Measurements from ENCODE around the gene PSG4.
"Not testable (repeated sequence)": the region's sequence is repeated elsewhere in the genome, so short reads cannot be mapped to it uniquely, and the experiment has no call there.

Gene PSG4

DNA sequence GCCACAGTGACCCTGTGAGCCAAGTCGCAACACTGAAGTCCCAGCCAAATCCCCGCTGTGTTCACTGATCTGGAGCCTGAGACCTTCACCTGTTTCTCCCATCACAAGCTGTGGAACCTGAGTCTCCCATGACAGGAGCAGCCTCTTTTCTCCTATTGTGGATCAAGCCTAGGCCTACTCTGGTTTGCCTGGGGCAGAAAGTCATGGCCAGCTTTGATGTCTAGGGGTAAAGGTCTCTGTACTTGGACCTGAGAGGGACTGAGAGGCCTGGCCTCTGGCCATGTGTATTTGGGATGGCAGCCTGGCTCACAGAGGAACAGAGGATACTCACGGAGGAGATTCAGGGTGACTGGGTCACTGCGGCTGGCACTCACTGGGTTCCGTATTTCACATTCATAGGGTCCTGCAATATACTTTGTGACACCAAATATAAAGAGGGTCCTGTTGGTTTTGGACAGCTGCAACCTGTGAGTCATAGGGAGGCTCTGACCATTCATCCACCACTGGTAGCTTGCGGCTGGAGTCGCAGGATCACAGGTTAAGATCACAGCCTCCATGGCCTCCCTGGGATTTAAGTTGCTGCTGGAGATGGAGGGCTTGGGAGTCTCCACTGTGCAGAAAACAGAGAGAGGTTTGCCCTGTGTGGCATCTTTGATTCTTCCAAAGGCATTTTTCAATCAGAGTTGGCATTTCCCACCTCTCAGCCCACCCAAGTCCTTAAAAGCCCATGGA is 7.6 kb downstream of the PSG4 start:
- DNase-seq = not testable (repeated sequence)

DNA sequence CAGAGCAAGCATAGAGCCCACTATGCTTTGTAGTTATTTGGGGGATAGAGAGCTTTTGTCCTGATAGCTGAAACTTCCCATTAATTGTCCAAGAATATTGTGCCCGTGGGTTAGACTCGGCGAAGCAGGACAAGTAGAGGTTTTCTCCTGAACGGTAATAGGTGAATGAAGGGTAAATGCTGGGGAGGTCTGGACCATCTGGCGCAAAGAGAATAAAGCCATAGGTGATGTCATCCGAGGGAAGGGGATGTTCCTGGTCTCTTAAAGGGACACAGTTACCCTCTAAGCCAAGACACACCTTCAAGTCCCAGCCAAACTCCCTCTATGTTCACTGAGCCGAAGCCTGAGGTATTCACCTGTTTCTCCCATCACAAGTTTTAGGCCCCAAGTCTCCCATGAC is 11.0 kb downstream of the PSG4 start:
- not testable (repeated sequence) for DNase-seq

DNA sequence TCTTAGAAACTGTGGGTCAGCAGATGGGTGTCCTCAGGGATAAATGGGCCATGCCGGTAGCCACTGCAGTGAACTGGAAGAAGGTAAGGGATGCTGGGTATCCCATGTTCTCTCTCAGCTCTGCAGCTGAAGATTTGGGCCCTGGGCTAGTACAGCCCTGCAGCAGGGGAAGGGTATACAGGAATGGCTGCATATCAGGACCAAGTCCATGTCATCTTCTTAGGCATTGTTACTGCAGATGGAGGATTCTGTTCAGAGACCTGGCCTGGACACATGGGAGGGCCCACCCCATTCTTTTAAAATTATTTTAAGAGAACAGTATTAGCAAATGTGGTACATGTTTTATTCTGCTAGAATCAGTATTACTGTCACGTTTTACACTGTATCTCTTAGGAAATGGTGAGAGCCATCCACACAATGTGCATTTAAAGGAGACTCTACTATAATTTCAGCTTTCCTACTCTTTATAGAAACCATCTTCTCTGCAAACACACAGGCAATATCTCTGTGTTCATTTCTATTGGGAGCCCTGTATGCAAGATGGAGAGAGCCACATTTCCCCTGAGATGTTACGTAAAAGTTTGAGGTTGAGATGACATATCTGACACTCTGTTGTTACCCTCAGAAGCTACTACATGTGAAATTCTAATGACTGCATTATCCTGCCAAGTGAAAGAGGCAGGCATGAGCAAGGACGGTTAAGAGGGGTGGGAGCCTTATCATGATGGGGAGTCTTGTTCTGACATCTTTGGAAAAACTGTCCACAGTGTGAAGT is 12.9 kb downstream of the PSG4 start:
- not testable (repeated sequence) for DNase-seq

DNA sequence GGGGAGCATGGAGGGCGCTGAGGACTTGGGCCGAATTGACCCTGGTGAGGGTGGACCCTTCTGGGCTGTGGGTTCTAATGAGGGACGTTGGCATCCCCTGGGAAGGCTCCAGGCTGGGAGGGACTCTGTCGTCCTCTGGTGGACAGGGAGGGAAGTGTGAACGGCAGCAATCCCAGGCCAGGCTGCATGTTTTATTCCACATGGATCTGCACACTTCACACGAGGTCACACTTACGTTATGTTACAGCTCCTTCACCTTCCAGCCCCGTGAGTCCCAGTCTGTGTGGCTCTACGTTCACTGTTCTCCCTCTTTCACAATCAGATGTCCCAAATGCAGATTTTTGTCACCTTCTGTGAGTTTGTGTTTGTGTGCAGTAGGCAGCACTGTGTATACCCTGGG is 17.3 kb downstream of the PSG4 start:
- DNase-seq = not testable (repeated sequence)

DNA sequence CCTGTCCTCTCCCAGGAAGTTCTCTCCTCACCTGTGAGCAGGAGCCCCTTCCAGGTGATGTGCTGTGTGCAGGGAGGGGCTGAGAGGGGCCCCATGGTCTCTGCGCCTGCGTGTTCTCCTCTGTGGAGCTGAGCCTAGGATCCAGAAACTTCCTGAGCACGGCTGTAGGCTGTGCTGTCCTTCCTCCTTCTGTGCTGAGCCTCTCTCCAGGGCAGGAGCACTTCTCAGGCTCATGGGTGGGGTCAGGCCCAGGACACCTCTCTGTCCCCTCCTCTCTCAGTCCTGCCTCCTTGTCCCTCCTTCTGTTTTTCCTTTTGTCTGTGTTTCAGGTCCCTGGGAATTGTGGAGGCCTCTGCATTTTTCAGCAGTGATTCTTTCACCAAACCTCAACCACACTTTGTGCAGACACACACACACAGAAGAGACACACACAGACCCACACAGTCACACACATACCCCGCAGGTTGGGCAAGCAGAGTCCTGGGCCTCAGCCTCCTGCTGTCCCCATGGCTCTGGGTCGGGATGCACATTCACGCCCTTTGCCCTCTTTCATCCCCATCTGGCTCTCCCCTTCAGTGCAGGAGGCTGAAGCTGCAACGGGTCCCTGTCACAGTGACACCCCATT is 19.0 kb downstream of the PSG4 start, which contains the start of gene PSG5:
TSS of gene PSG5 (minus strand) at position 226 of the 625 bp plus-strand sequence. CDS start at position 95, 131 bp downstream.
- DNase-seq = peak; percentile 36

DNA sequence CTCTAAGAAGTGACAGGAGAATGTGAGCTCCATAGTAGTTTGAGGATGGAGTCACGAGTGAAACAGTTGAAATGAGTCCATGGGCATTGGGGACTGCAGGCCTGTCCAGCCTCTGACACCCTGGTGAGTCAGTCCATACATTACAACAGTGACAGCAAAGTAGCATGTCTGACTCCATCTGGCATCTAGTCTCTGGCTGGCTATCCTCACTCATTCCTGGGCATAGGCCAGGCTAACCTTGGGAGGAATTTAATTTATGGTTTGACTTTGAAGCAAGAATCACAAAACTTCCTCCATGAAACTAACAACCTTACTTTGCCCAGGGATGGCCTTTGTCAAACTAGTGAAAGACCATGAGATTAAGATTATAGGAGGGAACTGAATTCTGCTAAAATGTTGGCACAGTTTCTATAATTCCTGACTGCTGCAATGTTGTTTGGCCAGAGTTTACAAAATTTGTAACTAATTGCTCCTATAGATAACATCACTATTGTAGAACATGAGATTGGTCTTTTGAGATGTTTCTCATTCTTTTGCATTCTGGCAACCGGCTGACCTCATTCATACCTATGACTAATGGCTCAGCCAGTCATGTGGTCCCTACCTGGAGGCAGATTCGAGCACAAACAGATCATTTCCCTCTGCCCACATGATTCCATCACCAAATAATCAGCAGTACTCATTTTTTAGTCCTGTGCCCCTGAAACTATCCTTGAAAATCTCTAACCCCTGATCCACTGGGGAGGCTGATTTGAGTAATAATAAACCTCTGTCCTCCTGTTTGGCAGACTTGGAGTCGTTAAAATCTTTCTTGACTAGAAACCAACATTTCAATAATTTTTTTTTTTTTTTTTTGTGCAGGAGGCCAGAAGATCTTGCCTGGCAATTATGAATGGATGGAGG is 23.3 kb downstream of the PSG4 start:
- peak; percentile 94 for DNase-seq

DNA sequence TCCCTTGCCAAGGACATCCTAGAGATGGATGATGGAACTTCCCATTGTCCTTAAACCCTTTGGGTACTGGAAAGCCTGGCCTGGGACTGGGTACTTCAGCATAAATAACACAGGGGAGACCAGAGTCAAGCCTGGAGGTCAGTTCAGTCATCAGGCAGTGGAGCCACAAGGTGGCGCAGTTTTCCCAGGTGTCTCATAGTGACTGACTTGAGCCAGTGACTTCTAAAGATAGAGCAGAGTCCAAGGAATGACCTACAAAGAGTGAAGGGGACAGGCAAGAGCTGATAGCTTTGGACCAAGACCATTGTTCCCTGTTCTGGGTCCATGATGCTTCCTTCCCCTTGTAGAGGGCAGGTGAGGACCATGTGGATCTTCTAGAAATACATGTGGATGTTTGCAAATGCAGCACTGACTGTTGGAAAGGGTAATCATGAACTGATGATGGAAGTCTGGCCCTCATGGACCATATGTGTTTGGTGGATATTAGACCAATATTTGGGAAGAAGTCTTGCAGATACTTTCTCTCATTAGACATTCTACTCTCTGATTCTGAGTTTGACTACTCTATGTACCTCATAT is 25.8 kb downstream of the PSG4 start:
- not testable (repeated sequence) for DNase-seq

DNA sequence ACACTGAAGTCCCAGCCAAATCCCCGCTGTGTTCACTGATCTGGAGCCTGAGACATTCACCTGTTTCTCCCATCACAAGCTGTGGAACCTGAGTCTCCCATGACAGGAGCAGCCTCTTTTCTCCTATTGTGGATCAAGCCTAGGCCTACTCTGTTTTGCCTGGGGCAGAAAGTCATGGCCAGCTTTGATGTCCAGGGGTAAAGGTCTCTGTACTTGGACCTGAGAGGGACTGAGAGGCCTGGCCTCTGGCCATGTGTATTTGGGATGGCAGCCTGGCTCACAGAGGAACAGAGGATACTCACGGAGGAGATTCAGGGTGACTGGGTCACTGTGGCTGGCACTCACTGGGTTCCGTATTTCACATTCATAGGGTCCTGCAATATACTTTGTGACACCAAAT is 26.9 kb downstream of the PSG4 start:
- not testable (repeated sequence) for DNase-seq

DNA sequence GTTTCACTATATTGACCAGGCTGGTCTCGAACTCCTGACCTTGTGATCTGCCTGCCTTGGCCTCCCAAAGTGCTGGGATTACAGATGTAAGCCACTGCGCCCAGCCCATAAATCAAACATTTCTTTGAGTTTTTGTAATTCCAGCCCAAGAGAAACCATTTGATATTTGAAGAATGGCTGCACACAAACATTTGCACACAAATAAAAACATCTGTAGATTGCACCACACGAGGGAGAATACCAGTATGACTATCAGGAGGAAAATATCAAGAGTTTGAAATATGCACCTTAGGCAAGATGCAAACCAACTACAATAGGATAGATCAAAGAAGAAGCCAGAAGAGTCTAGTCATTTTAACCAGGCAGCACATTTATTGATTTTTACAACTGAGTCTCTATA is 39.5 kb downstream of the PSG4 start:
- not testable (repeated sequence) for DNase-seq

DNA sequence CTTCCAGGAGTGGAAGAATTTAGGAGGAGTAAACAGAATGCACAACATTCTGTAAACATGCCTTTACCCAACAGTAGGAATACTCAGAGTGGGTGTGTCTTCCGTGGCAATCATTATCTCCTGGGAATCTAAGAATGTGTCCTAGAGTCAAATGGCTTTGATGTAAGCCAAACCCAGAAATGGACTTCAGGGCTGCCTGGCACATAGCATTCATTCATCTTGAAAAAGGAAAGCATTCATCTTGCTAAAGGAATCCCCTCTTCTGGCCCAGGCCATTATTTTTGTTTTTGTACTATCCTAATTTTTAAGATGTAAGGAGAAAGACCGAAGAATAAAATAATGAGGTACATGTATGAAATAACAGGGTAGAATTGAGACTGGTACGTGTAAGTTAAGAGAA is 42.3 kb downstream of the PSG4 start:
- DNase-seq = not testable (repeated sequence)

DNA sequence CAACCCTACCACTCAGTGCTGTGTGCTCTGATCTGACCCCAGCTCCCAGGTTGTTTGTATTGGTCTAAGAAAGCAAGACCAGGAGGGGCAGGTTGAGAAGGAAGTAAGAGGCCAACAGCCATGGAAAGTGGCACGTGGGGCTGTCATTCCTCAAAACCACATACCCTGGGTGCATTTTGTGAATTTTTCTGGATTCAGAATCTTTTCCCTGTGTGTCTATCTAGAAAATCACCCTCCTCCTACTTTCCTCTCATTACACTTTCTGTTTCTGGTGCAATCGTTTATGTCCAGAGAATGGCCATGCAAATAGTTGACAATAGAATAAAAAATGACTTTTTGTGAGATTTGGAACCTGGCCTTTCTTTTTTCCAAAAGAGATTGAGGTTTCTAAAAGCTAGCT is 43.2 kb downstream of the PSG4 start:
- DNase-seq = not testable (repeated sequence)

DNA sequence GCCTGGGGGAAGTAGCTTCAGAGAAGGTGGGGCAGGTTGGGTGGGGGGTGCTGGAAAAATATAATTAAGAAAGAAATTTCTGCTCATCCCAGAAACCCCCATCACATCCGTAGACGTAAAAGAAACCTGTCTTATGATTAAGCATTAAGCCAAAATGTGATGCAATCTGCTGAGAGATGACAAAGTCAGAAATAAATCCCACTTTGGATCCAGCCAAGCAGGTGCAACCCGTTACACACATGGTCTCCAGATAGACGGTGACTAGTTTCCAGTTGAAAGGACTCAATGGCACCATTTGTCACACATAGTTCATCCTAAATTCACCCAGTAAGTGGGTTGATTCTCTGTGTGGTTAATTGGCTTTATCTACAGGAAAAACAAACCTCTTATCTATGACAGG is 53.2 kb downstream of the PSG4 start:
- no peak for DNase-seq

DNA sequence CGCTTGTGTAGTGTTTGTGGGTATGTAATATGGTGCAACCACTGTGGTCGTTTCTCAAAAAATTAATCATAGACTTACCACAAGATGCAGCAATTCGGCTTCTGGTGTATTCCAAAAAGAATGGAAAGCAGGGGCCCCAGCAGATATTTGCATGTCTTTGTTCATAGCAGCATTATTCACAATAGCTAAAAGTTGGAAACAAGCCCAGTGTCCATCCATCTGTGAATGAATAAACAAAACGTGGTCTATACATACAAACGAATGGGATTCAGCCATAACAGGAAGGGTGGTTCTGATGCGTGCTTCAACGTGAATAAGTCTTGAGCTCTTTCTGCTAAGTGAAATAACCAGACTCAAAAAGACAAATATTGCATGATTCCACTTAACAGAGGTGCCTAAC is 55.6 kb downstream of the PSG4 start:
- not testable (repeated sequence) for DNase-seq

DNA sequence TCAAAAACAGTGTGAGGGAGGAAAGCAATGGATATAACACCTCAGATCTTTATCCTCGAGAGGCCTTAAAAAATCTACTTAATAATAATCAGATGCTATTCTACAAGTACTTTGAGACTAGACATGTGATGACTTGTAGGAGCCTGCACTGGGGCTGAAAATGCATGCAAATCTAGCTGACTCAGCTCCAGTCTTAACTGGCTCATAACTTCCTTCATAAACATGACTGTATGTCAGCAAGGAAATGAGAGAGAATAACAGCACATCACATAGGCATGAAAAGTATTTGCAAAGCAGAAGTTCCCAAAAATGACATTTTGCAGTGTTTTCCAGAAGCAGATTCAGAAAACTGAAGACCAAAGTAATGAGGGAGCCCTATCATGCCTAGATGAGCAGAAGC is 57.2 kb downstream of the PSG4 start:
- DNase-seq = peak; percentile 80
